ENCODE measurements around the gene GSTO2.

GSTO2 gene

GRCh38 chr10:104324221-104324686 lies 55.3 kb downstream of the GSTO2 start (continued):
- TF ChIP-seq ZNF654 (tag by site-specific recombination; IDR thresholded peaks at IDR 0.05; ENCODE audit: low read depth), result no peak
- TF ChIP-seq ZNF223 (tag by site-specific recombination; IDR thresholded peaks at IDR 0.05), result no peak
- no peak for TF ChIP-seq MEIS1 (CRISPR knock-in tag; IDR thresholded peaks at IDR 0.05; ENCODE audit: borderline replicate concordance)
- no peak for TF ChIP-seq ZNF239 (tag by site-specific recombination; IDR thresholded peaks at IDR 0.05)
- TF ChIP-seq ZFP69B (tag by site-specific recombination; IDR thresholded peaks at IDR 0.05), result no peak
- TF ChIP-seq ZNF121 (tag by site-specific recombination; IDR thresholded peaks at IDR 0.05), result no peak
- TF ChIP-seq ZNF530 (tag by site-specific recombination; IDR thresholded peaks at IDR 0.05; ENCODE audit: low read depth), result no peak
- no peak for TF ChIP-seq ZNF341 (tag by site-specific recombination; IDR thresholded peaks at IDR 0.05; ENCODE audit: low read depth)
- no peak for TF ChIP-seq ZNF391 (tag by site-specific recombination; IDR thresholded peaks at IDR 0.05; ENCODE audit: borderline replicate concordance, low read depth)

GRCh38 chr10:104324931-104325330 lies 55.9 kb downstream of the GSTO2 start:
- Histone ChIP-seq H3K4me3 (ENCODE audit: low read depth, low read length) (no peak overlapping the region), H3K9me3 (ENCODE audit: control insufficient read depth, insufficient read depth, low read depth, low read length) (no peaks in the 10 kb centered on the region), H3K27ac (ENCODE audit: extremely low read depth, low read depth, low read length) (no peak overlapping the region), H3K36me3 (ENCODE audit: control insufficient read depth in 2 of 2, insufficient read depth in 1 of 2, low read length in 2 of 2) (no peaks in the 10 kb centered on the region), H3K4me1 (ENCODE audit: control insufficient read depth, insufficient read depth, low read length) (peaks cover 19% of the 10 kb centered on the region)
- CTCF ChIA-PET, result no interaction called here
- TF ChIP-seq ZNF704 (tag by site-specific recombination; IDR thresholded peaks at IDR 0.05) (no peak), ZNF239 (tag by site-specific recombination; IDR thresholded peaks at IDR 0.05) (no peak), ZNF776 (tag by site-specific recombination; IDR thresholded peaks at IDR 0.05; ENCODE audit: borderline replicate concordance) (no peak), ZNF174 (tag by site-specific recombination; IDR thresholded peaks at IDR 0.05) (no peak), ZNF394 (tag by site-specific recombination; IDR thresholded peaks at IDR 0.05; ENCODE audit: borderline replicate concordance) (no peak), ZEB2 (tag by site-specific recombination; IDR thresholded peaks at IDR 0.05) (no peak), KLF7 (tag by site-specific recombination; IDR thresholded peaks at IDR 0.05; ENCODE audit: borderline replicate concordance) (no peak), ZNF24 (tag by site-specific recombination; IDR thresholded peaks at IDR 0.05) (no peak), ZNF658 (tag by site-specific recombination; IDR thresholded peaks at IDR 0.05) (no peak), ZNF768 (tag by site-specific recombination; IDR thresholded peaks at IDR 0.05) (no peak), ZNF596 (tag by site-specific recombination; IDR thresholded peaks at IDR 0.05) (no peak), ZNF621 (tag by site-specific recombination; IDR thresholded peaks at IDR 0.05) (no peak), HIC1 (tag by site-specific recombination; IDR thresholded peaks at IDR 0.05) (no peak), ZNF324 (tag by site-specific recombination; IDR thresholded peaks at IDR 0.05) (no peak), ZNF777 (tag by site-specific recombination; IDR thresholded peaks at IDR 0.05; ENCODE audit: borderline replicate concordance) (no peak)
- TF ChIP-seq, protein P1, sequence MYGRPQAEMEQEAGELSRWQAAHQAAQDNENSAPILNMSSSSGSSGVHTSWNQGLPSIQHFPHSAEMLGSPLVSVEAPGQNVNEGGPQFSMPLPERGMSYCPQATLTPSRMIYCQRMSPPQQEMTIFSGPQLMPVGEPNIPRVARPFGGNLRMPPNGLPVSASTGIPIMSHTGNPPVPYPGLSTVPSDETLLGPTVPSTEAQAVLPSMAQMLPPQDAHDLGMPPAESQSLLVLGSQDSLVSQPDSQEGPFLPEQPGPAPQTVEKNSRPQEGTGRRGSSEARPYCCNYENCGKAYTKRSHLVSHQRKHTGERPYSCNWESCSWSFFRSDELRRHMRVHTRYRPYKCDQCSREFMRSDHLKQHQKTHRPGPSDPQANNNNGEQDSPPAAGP (tag by site-specific recombination; IDR thresholded peaks at IDR 0.05), result no peak
- TF ChIP-seq, protein P2, sequence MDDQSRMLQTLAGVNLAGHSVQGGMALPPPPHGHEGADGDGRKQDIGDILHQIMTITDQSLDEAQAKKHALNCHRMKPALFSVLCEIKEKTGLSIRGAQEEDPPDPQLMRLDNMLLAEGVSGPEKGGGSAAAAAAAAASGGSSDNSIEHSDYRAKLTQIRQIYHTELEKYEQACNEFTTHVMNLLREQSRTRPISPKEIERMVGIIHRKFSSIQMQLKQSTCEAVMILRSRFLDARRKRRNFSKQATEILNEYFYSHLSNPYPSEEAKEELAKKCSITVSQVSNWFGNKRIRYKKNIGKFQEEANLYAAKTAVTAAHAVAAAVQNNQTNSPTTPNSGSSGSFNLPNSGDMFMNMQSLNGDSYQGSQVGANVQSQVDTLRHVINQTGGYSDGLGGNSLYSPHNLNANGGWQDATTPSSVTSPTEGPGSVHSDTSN (CRISPR knock-in tag; IDR thresholded peaks at IDR 0.05), result no peak
- POLR2A ChIA-PET, result no interaction called here
